Ureter (tissue), 1 donor: ENCODE results near the gene FRZB. TPM values are rescaled to one million over a fixed set of nuclear protein-coding genes. Genes with fewer than 3 reads are reported as not detected.

Experiments used
- DNase-seq: peaks from one replicate; pipeline ENCODE4 v3.0.0-alpha.2; 2020; ENCODE audit warnings: low spot score
- total RNA-seq: library from RNA; stranded (reverse); gene quantifications from one replicate; pipeline ENCODE4 v1.2.4, GENCODE V29; 2023
- donor health status: DM: yes; HTN: yes; CAD: no.

FRZB gene
- total RNA-seq, 1 donor from 2014 or later, result 11.8 TPM

GRCh38 chr2:182798736-182799135 lies 67.7 kb downstream of the FRZB start:
- DNase-seq, result no peak

- DNase-seq, result no peak
Measured at GRCh38 chr2:182792441-182792840, 74.0 kb downstream of the FRZB start.

- DNase-seq, result no peak
Measured at GRCh38 chr2:182784777-182785176, 81.7 kb downstream of the FRZB start.

- DNase-seq, result no peak
Measured at GRCh38 chr2:182784058-182784706, 82.3 kb downstream of the FRZB start.

Other genes with a start within 250 kb of the FRZB start
- 128 TPM for gene DNAJC10, start 150.4 kb downstream of the FRZB start, total RNA-seq
- gene NCKAP1, start 171.8 kb upstream of the FRZB start, total RNA-seq, result 174 TPM
- gene DUSP19, start 212.1 kb upstream of the FRZB start, total RNA-seq, result 7.0 TPM